ENCODE data around the gene IFNL3. TPM values are rescaled to one million over a fixed set of nuclear protein-coding genes. Genes with fewer than 3 reads are reported as not detected.

The IFNL3 gene
- total RNA-seq, 1 donor from 2014 or later = not detected

DNA sequence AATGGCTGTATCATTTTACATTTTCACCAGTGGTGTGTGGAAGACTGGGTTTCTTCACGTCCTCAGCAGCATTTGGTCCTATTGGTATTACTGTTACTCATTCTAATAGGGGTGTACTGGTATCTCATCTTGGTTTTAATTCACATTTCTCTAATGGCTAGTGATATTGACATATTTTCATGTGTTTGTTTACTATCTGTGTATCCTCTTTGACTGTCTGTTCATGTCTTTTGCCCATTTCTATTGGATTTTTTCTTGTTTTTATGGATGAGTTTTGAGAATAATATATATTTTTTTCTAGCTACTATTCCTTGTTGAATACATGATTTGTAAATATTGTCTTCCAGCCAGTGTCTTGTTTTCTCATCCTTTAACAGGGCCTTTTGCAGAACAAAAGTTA, 37.2 kb upstream of the IFNL3 start:
- H4K20me1 ChIP-seq (ENCODE audit: insufficient read depth, low read length) = no peaks in the 10 kb centered on the region
- no peaks in the 10 kb centered on the region for H3K9me3 ChIP-seq (ENCODE audit: insufficient read depth, low read depth, low read length)
- Mint-ChIP-seq H3K4me3 (ENCODE audit: unreplicated experiment) (no peak overlapping the region), H3K36me3 (ENCODE audit: low read depth, unreplicated experiment) (peaks cover 3% of the 10 kb centered on the region), H3K9me3 (ENCODE audit: unreplicated experiment) (peaks cover 5% of the 10 kb centered on the region), H3K27ac (ENCODE audit: unreplicated experiment) (no peak overlapping the region), H3K27me3 (ENCODE audit: low read depth, unreplicated experiment) (peaks cover 50% of the 10 kb centered on the region), H3K4me1 (ENCODE audit: low read depth, unreplicated experiment) (peaks cover 2% of the 10 kb centered on the region)
- no peak overlapping the region for H3K4me2 ChIP-seq (ENCODE audit: low read length)
- H3K79me2 ChIP-seq (ENCODE audit: insufficient read depth, low read length) = no peaks in the 10 kb centered on the region
- FAIRE-seq (no peak), DNase-seq (ENCODE audit: low read depth) (no peak)
- TF ChIP-seq EZH2 (IDR thresholded peaks at IDR 0.05; ENCODE audit: insufficient read depth, low read length) = no peak
- TF ChIP-seq, protein P1, sequence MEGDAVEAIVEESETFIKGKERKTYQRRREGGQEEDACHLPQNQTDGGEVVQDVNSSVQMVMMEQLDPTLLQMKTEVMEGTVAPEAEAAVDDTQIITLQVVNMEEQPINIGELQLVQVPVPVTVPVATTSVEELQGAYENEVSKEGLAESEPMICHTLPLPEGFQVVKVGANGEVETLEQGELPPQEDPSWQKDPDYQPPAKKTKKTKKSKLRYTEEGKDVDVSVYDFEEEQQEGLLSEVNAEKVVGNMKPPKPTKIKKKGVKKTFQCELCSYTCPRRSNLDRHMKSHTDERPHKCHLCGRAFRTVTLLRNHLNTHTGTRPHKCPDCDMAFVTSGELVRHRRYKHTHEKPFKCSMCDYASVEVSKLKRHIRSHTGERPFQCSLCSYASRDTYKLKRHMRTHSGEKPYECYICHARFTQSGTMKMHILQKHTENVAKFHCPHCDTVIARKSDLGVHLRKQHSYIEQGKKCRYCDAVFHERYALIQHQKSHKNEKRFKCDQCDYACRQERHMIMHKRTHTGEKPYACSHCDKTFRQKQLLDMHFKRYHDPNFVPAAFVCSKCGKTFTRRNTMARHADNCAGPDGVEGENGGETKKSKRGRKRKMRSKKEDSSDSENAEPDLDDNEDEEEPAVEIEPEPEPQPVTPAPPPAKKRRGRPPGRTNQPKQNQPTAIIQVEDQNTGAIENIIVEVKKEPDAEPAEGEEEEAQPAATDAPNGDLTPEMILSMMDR (IDR thresholded peaks at IDR 0.05; ENCODE audit: insufficient read depth, low read depth, low read length) = no peak
- no peak overlapping the region for H3K27ac ChIP-seq (ENCODE audit: low read depth, low read length)
- H3K9ac ChIP-seq (ENCODE audit: low read length) = no peak overlapping the region
- H3K36me3 ChIP-seq (ENCODE audit: insufficient read depth, low read length) = no peaks in the 10 kb centered on the region
- no peak overlapping the region for H3K4me3 ChIP-seq (ENCODE audit: insufficient read depth, low read depth, low read length)
- no peaks in the 10 kb centered on the region for H3K4me1 ChIP-seq (ENCODE audit: insufficient read depth, low read length)
- H2AFZ ChIP-seq (ENCODE audit: low read depth, low read length) = no peak overlapping the region
- no peaks in the 10 kb centered on the region for H3K27me3 ChIP-seq (ENCODE audit: insufficient read depth, low read length)

DNA sequence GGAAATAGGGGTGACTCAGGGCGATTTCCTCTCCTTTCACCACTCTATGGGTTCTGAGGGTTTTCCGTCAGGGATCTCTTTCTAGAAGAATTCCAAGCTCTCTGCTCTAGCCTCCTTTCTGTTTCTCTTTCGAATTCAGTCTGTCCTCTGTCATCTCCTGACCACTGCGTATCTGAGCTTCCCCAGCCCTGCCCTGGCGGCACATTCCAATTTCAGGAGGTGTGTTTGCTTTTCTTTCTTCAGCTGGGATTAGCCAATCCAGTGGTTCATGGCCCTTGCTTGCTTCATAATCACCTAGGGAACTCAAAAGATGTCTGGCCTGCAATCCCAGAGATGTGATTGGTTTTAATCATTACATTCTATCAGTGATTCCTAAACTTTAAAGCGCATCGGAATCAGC, 32.8 kb upstream of the IFNL3 start:
- H3K4me1 Mint-ChIP-seq (ENCODE audit: low read depth, unreplicated experiment) = peaks cover 2% of the 10 kb centered on the region
- H3K36me3 ChIP-seq (ENCODE audit: insufficient read depth, low read length) = no peaks in the 10 kb centered on the region
- no peak overlapping the region for H2AFZ ChIP-seq (ENCODE audit: low read depth, low read length)
- peaks cover 3% of the 10 kb centered on the region for H3K9me3 Mint-ChIP-seq (ENCODE audit: unreplicated experiment)
- H3K9ac ChIP-seq (ENCODE audit: low read length) = no peak overlapping the region
- TF ChIP-seq, protein P1 (IDR thresholded peaks at IDR 0.05; ENCODE audit: insufficient read depth, low read depth, low read length) = no peak
- no peak for TF ChIP-seq EZH2 (IDR thresholded peaks at IDR 0.05; ENCODE audit: insufficient read depth, low read length)
- peaks cover 3% of the 10 kb centered on the region for H3K27me3 ChIP-seq (ENCODE audit: insufficient read depth, low read length)
- H3K27ac ChIP-seq (ENCODE audit: low read depth, low read length) = no peak overlapping the region
- H3K4me2 ChIP-seq (ENCODE audit: low read length) = no peak overlapping the region
- H3K9me3 ChIP-seq (ENCODE audit: insufficient read depth, low read depth, low read length) = no peaks in the 10 kb centered on the region
- H3K27me3 Mint-ChIP-seq (ENCODE audit: low read depth, unreplicated experiment) = peaks cover 44% of the 10 kb centered on the region
- H3K36me3 Mint-ChIP-seq (ENCODE audit: low read depth, unreplicated experiment) = peaks cover 3% of the 10 kb centered on the region
- H3K79me2 ChIP-seq (ENCODE audit: insufficient read depth, low read length) = no peaks in the 10 kb centered on the region
- FAIRE-seq = no peak
- DNase-seq (ENCODE audit: low read depth) = no peak
- no peaks in the 10 kb centered on the region for H3K4me1 ChIP-seq (ENCODE audit: insufficient read depth, low read length)
- H3K4me3 Mint-ChIP-seq (ENCODE audit: unreplicated experiment) = peak overlapping the region; percentile 67
- no peaks in the 10 kb centered on the region for H4K20me1 ChIP-seq (ENCODE audit: insufficient read depth, low read length)
- no peak overlapping the region for H3K4me3 ChIP-seq (ENCODE audit: insufficient read depth, low read depth, low read length)
- no peak overlapping the region for H3K27ac Mint-ChIP-seq (ENCODE audit: unreplicated experiment)

DNA sequence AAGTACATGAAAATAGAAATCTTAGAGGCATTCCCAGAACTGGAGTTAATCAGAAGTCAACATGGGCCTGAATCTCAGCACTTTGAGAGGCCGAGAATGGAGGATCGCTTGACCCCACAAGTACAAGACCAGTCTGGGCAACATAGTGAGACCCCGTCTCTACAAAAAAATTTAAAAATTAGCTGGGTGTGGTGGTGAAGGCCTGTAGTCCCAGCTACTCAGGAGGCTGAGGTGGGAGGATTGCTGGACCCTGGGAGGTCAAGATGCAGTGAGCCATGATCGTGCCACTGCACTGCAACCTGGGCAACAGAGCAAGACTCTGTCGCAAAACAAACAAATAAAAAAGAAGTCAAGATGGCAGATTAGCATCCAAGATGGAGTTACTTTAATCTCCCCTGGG, 31.9 kb upstream of the IFNL3 start:
- peaks cover 3% of the 10 kb centered on the region for H3K9me3 Mint-ChIP-seq (ENCODE audit: unreplicated experiment)
- no peak overlapping the region for H3K27ac ChIP-seq (ENCODE audit: low read depth, low read length)
- H3K4me2 ChIP-seq (ENCODE audit: low read length) = no peak overlapping the region
- peaks cover 44% of the 10 kb centered on the region for H3K27me3 Mint-ChIP-seq (ENCODE audit: low read depth, unreplicated experiment)
- no peaks in the 10 kb centered on the region for H3K79me2 ChIP-seq (ENCODE audit: insufficient read depth, low read length)
- H3K4me1 ChIP-seq (ENCODE audit: insufficient read depth, low read length) = no peaks in the 10 kb centered on the region
- H3K36me3 ChIP-seq (ENCODE audit: insufficient read depth, low read length) = no peaks in the 10 kb centered on the region
- peaks cover 2% of the 10 kb centered on the region for H3K4me1 Mint-ChIP-seq (ENCODE audit: low read depth, unreplicated experiment)
- H2AFZ ChIP-seq (ENCODE audit: low read depth, low read length) = no peak overlapping the region
- no peaks in the 10 kb centered on the region for H4K20me1 ChIP-seq (ENCODE audit: insufficient read depth, low read length)
- FAIRE-seq = no peak
- peaks cover 3% of the 10 kb centered on the region for H3K27me3 ChIP-seq (ENCODE audit: insufficient read depth, low read length)
- peaks cover 3% of the 10 kb centered on the region for H3K36me3 Mint-ChIP-seq (ENCODE audit: low read depth, unreplicated experiment)
- H3K27ac Mint-ChIP-seq (ENCODE audit: unreplicated experiment) = no peak overlapping the region
- no peaks in the 10 kb centered on the region for H3K9me3 ChIP-seq (ENCODE audit: insufficient read depth, low read depth, low read length)
- TF ChIP-seq, protein P1 (IDR thresholded peaks at IDR 0.05; ENCODE audit: insufficient read depth, low read depth, low read length) = no peak
- no peak for TF ChIP-seq EZH2 (IDR thresholded peaks at IDR 0.05; ENCODE audit: insufficient read depth, low read length)
- DNase-seq (ENCODE audit: low read depth) = no peak
- H3K4me3 Mint-ChIP-seq (ENCODE audit: unreplicated experiment) = no peak overlapping the region
- H3K9ac ChIP-seq (ENCODE audit: low read length) = no peak overlapping the region
- no peak overlapping the region for H3K4me3 ChIP-seq (ENCODE audit: insufficient read depth, low read depth, low read length)

Measured in astrocyte (in vitro differentiated cells and primary cell).